ENCODE data around the gene STEAP1B.

Gene STEAP1B

GRCh38 chr7:22418251-22419046 lies 81.5 kb downstream of the STEAP1B start:
- no peak overlapping the region for H3K27ac ChIP-seq (ENCODE audit: low read length)
- no peaks in the 10 kb centered on the region for H3K36me3 ChIP-seq (ENCODE audit: control insufficient read depth in 2 of 2, insufficient read depth in 2 of 2, low read length in 2 of 2)
- H3K4me1 ChIP-seq (ENCODE audit: control insufficient read depth, insufficient read depth, low read length): no peaks in the 10 kb centered on the region
- no peaks in the 10 kb centered on the region for H3K9me3 ChIP-seq (ENCODE audit: control insufficient read depth in 2 of 2, low read length in 2 of 2)
- no peak overlapping the region for H3K4me3 ChIP-seq (ENCODE audit: low read length in 2 of 2)
- H3K9ac ChIP-seq (ENCODE audit: low read length in 2 of 2): no peak overlapping the region
- H3K27me3 ChIP-seq (ENCODE audit: control insufficient read depth in 1 of 2, insufficient read depth in 2 of 2, low read length in 2 of 2): no peaks in the 10 kb centered on the region

GRCh38 chr7:22417841-22418240 lies 82.1 kb downstream of the STEAP1B start:
- Histone ChIP-seq H3K4me1 (ENCODE audit: control insufficient read depth, insufficient read depth, low read length) (no peaks in the 10 kb centered on the region), H3K9ac (ENCODE audit: low read length in 2 of 2) (no peak overlapping the region), H3K36me3 (ENCODE audit: control insufficient read depth in 2 of 2, insufficient read depth in 2 of 2, low read length in 2 of 2) (no peaks in the 10 kb centered on the region), H3K9me3 (ENCODE audit: control insufficient read depth in 2 of 2, low read length in 2 of 2) (no peaks in the 10 kb centered on the region), H3K27ac (ENCODE audit: low read length) (no peak overlapping the region), H3K27me3 (ENCODE audit: control insufficient read depth in 1 of 2, insufficient read depth in 2 of 2, low read length in 2 of 2) (no peaks in the 10 kb centered on the region), H3K4me3 (ENCODE audit: low read length in 2 of 2) (no peak overlapping the region)

- Histone ChIP-seq H3K27ac (ENCODE audit: low read length) (no peak overlapping the region), H3K36me3 (ENCODE audit: control insufficient read depth in 2 of 2, insufficient read depth in 2 of 2, low read length in 2 of 2) (no peaks in the 10 kb centered on the region), H3K4me3 (ENCODE audit: low read length in 2 of 2) (no peak overlapping the region), H3K27me3 (ENCODE audit: control insufficient read depth in 1 of 2, insufficient read depth in 2 of 2, low read length in 2 of 2) (no peaks in the 10 kb centered on the region), H3K9ac (ENCODE audit: low read length in 2 of 2) (no peak overlapping the region), H3K9me3 (ENCODE audit: control insufficient read depth in 2 of 2, low read length in 2 of 2) (no peaks in the 10 kb centered on the region), H3K4me1 (ENCODE audit: control insufficient read depth, insufficient read depth, low read length) (no peaks in the 10 kb centered on the region)
Observed at GRCh38 chr7:22417349-22417748, 82.6 kb downstream of the STEAP1B start.

- H3K4me1 ChIP-seq (ENCODE audit: control insufficient read depth, insufficient read depth, low read length): no peaks in the 10 kb centered on the region
- no peaks in the 10 kb centered on the region for H3K27me3 ChIP-seq (ENCODE audit: control insufficient read depth in 1 of 2, insufficient read depth in 2 of 2, low read length in 2 of 2)
- no peaks in the 10 kb centered on the region for H3K9me3 ChIP-seq (ENCODE audit: control insufficient read depth in 2 of 2, low read length in 2 of 2)
- no peaks in the 10 kb centered on the region for H3K36me3 ChIP-seq (ENCODE audit: control insufficient read depth in 2 of 2, insufficient read depth in 2 of 2, low read length in 2 of 2)
- H3K9ac ChIP-seq (ENCODE audit: low read length in 2 of 2): no peak overlapping the region
- no peak overlapping the region for H3K4me3 ChIP-seq (ENCODE audit: low read length in 2 of 2)
- H3K27ac ChIP-seq (ENCODE audit: low read length): no peak overlapping the region
Observed at GRCh38 chr7:22414424-22414823, 85.6 kb downstream of the STEAP1B start.

- Histone ChIP-seq H3K27me3 (ENCODE audit: control insufficient read depth in 1 of 2, insufficient read depth in 2 of 2, low read length in 2 of 2) (no peaks in the 10 kb centered on the region), H3K27ac (ENCODE audit: low read length) (no peak overlapping the region), H3K9ac (ENCODE audit: low read length in 2 of 2) (no peak overlapping the region), H3K9me3 (ENCODE audit: control insufficient read depth in 2 of 2, low read length in 2 of 2) (no peaks in the 10 kb centered on the region), H3K36me3 (ENCODE audit: control insufficient read depth in 2 of 2, insufficient read depth in 2 of 2, low read length in 2 of 2) (no peaks in the 10 kb centered on the region), H3K4me3 (ENCODE audit: low read length in 2 of 2) (no peak overlapping the region), H3K4me1 (ENCODE audit: control insufficient read depth, insufficient read depth, low read length) (no peaks in the 10 kb centered on the region)
Observed at GRCh38 chr7:22413211-22413610, 86.8 kb downstream of the STEAP1B start.

GRCh38 chr7:22411977-22412693 lies 87.9 kb downstream of the STEAP1B start:
- Histone ChIP-seq H3K36me3 (ENCODE audit: control insufficient read depth in 2 of 2, insufficient read depth in 2 of 2, low read length in 2 of 2) (no peaks in the 10 kb centered on the region), H3K27me3 (ENCODE audit: control insufficient read depth in 1 of 2, insufficient read depth in 2 of 2, low read length in 2 of 2) (no peaks in the 10 kb centered on the region), H3K4me3 (ENCODE audit: low read length in 2 of 2) (no peak overlapping the region), H3K27ac (ENCODE audit: low read length) (no peak overlapping the region), H3K9ac (ENCODE audit: low read length in 2 of 2) (no peak overlapping the region), H3K9me3 (ENCODE audit: control insufficient read depth in 2 of 2, low read length in 2 of 2) (no peaks in the 10 kb centered on the region), H3K4me1 (ENCODE audit: control insufficient read depth, insufficient read depth, low read length) (no peaks in the 10 kb centered on the region)

- no peak overlapping the region for H3K27ac ChIP-seq (ENCODE audit: low read length)
- no peak overlapping the region for H3K4me3 ChIP-seq (ENCODE audit: low read length in 2 of 2)
- no peaks in the 10 kb centered on the region for H3K36me3 ChIP-seq (ENCODE audit: control insufficient read depth in 2 of 2, insufficient read depth in 2 of 2, low read length in 2 of 2)
- H3K9me3 ChIP-seq (ENCODE audit: control insufficient read depth in 2 of 2, low read length in 2 of 2): peaks cover 0 to 2% of the 10 kb centered on the region in 2 donors
- H3K27me3 ChIP-seq (ENCODE audit: control insufficient read depth in 1 of 2, insufficient read depth in 2 of 2, low read length in 2 of 2): no peaks in the 10 kb centered on the region
- no peaks in the 10 kb centered on the region for H3K4me1 ChIP-seq (ENCODE audit: control insufficient read depth, insufficient read depth, low read length)
- H3K9ac ChIP-seq (ENCODE audit: low read length in 2 of 2): no peak overlapping the region
Observed at GRCh38 chr7:22406715-22407114, 93.3 kb downstream of the STEAP1B start.

GRCh38 chr7:22404421-22405023 lies 95.5 kb downstream of the STEAP1B start:
- H3K4me1 ChIP-seq (ENCODE audit: control insufficient read depth, insufficient read depth, low read length): no peaks in the 10 kb centered on the region
- no peak overlapping the region for H3K4me3 ChIP-seq (ENCODE audit: low read length in 2 of 2)
- H3K9me3 ChIP-seq (ENCODE audit: control insufficient read depth in 2 of 2, low read length in 2 of 2): peaks cover 0 to 2% of the 10 kb centered on the region in 2 donors
- H3K27me3 ChIP-seq (ENCODE audit: control insufficient read depth in 1 of 2, insufficient read depth in 2 of 2, low read length in 2 of 2): no peaks in the 10 kb centered on the region
- H3K27ac ChIP-seq (ENCODE audit: low read length): no peak overlapping the region
- no peaks in the 10 kb centered on the region for H3K36me3 ChIP-seq (ENCODE audit: control insufficient read depth in 2 of 2, insufficient read depth in 2 of 2, low read length in 2 of 2)
- no peak overlapping the region for H3K9ac ChIP-seq (ENCODE audit: low read length in 2 of 2)

GRCh38 chr7:22403344-22403743 lies 96.6 kb downstream of the STEAP1B start:
- H3K36me3 ChIP-seq (ENCODE audit: control insufficient read depth in 2 of 2, insufficient read depth in 2 of 2, low read length in 2 of 2): no peaks in the 10 kb centered on the region
- H3K4me3 ChIP-seq (ENCODE audit: low read length in 2 of 2): no peak overlapping the region
- H3K9me3 ChIP-seq (ENCODE audit: control insufficient read depth in 2 of 2, low read length in 2 of 2): peaks cover 0 to 2% of the 10 kb centered on the region in 2 donors
- H3K27me3 ChIP-seq (ENCODE audit: control insufficient read depth in 1 of 2, insufficient read depth in 2 of 2, low read length in 2 of 2): no peaks in the 10 kb centered on the region
- no peak overlapping the region for H3K27ac ChIP-seq (ENCODE audit: low read length)
- H3K4me1 ChIP-seq (ENCODE audit: control insufficient read depth, insufficient read depth, low read length): no peaks in the 10 kb centered on the region
- H3K9ac ChIP-seq (ENCODE audit: low read length in 2 of 2): no peak overlapping the region

- H3K27me3 ChIP-seq (ENCODE audit: control insufficient read depth in 1 of 2, insufficient read depth in 2 of 2, low read length in 2 of 2): no peaks in the 10 kb centered on the region
- no peaks in the 10 kb centered on the region for H3K4me1 ChIP-seq (ENCODE audit: control insufficient read depth, insufficient read depth, low read length)
- H3K9ac ChIP-seq (ENCODE audit: low read length in 2 of 2): no peak overlapping the region
- H3K4me3 ChIP-seq (ENCODE audit: low read length in 2 of 2): no peak overlapping the region
- H3K27ac ChIP-seq (ENCODE audit: low read length): no peak overlapping the region
- H3K9me3 ChIP-seq (ENCODE audit: control insufficient read depth in 2 of 2, low read length in 2 of 2): peaks cover 0 to 2% of the 10 kb centered on the region in 2 donors
- no peaks in the 10 kb centered on the region for H3K36me3 ChIP-seq (ENCODE audit: control insufficient read depth in 2 of 2, insufficient read depth in 2 of 2, low read length in 2 of 2)
Observed at GRCh38 chr7:22402250-22402649, 97.7 kb downstream of the STEAP1B start.
